HL-60 (cell line): ENCODE data around the gene MRPS31.

ENCODE experiments used
- DNase-seq, 2 experiments: peaks; one replicate each; pipeline ENCODE4 v3.0.0-alpha.2; 2010 to 2020; ENCODE audit warnings: low read depth in 1 of 2, low spot score in 1 of 2
- H3K27ac ChIP-seq: fragments of 250-450 bp; sonication (Bioruptor Pico); replicated peaks from 2 replicates; pipeline ENCODE4 v1.5.1; 2020; ENCODE audit warnings: mild to moderate bottlenecking, moderate library complexity
- H3K27me3 ChIP-seq: fragments of 250-450 bp; sonication (Bioruptor Pico); 2 replicates; pipeline ENCODE4 v1.5.1; 2021; ENCODE audit warnings: mild to moderate bottlenecking, moderate library complexity; ENCODE audit not compliant: insufficient read depth, poor library complexity, severe bottlenecking
- H3K4me3 ChIP-seq: replicated peaks from 2 replicates; pipeline ENCODE4 v1.5.1; 2011; ENCODE audit warnings: mild to moderate bottlenecking, control low read depth, low read length; ENCODE audit not compliant: insufficient read depth
- CTCF ChIP-seq: IDR thresholded peaks from one replicate; pipeline ENCODE4 v1.5.1; 2011; ENCODE audit warnings: low read length, control low read depth, inconsistent platforms; ENCODE audit not compliant: insufficient read depth
- GABPA ChIP-seq: IDR thresholded peaks from 2 replicates; pipeline ENCODE4 v1.6.1; 2012; ENCODE audit warnings: low read depth
- POLR2AphosphoS5 ChIP-seq: IDR thresholded peaks from 2 replicates; pipeline ENCODE4 v1.6.1; 2012; ENCODE audit warnings: low read depth
- REST ChIP-seq: IDR thresholded peaks from 2 replicates; pipeline ENCODE4 v1.6.1; 2012; ENCODE audit warnings: low read depth; ENCODE audit not compliant: insufficient replicate concordance
- SPI1 ChIP-seq: IDR thresholded peaks from 2 replicates; pipeline ENCODE4 v1.6.1; 2012; ENCODE audit warnings: low read depth, mild to moderate bottlenecking, borderline replicate concordance

MRPS31 gene

GRCh38 chr13:40776232-40776631, 5.2 kb upstream of the MRPS31 start:
- no peak overlapping the region for H3K4me3 ChIP-seq
- DNase-seq = no peak
- peak overlapping the region; percentile 66; the same call in 1 of the 2 replicates for H3K27ac ChIP-seq
- H3K27me3 ChIP-seq = no peaks in the 10 kb centered on the region
- TF ChIP-seq GABPA = no peak
- TF ChIP-seq CTCF = no peak
- no peak for TF ChIP-seq REST
- TF ChIP-seq POLR2AphosphoS5 = no peak
- no peak for TF ChIP-seq SPI1

- Histone ChIP-seq H3K4me3 (no peak overlapping the region), H3K27ac (no peak overlapping the region), H3K27me3 (no peaks in the 10 kb centered on the region)
- no peak for TF ChIP-seq CTCF
- TF ChIP-seq SPI1 = no peak
- no peak for TF ChIP-seq GABPA
- TF ChIP-seq POLR2AphosphoS5 = no peak
- TF ChIP-seq REST = no peak
- no peak for DNase-seq
Measured at GRCh38 chr13:40774672-40775071, 3.7 kb upstream of the MRPS31 start.

- no peak overlapping the region for H3K27ac ChIP-seq
- H3K27me3 ChIP-seq = no peaks in the 10 kb centered on the region
- no peak for DNase-seq
- TF ChIP-seq POLR2AphosphoS5 = no peak
- TF ChIP-seq CTCF = no peak
- TF ChIP-seq GABPA = no peak
- TF ChIP-seq SPI1 = no peak
- no peak for TF ChIP-seq REST
- no peak overlapping the region for H3K4me3 ChIP-seq
Measured at GRCh38 chr13:40772765-40773473, 1.9 kb upstream of the MRPS31 start.
